ENCODE data around the gene MPHOSPH9. TPM values are rescaled to one million over a fixed set of nuclear protein-coding genes. Genes with fewer than 3 reads are reported as not detected.
"Not testable (repeated sequence)": the region's sequence is repeated elsewhere in the genome, so short reads cannot be mapped to it uniquely, and the experiment has no call there.

The MPHOSPH9 gene
- total and polyA plus RNA-seq, 8 donors: 4.9 to 288 (median 45.3) TPM

DNA sequence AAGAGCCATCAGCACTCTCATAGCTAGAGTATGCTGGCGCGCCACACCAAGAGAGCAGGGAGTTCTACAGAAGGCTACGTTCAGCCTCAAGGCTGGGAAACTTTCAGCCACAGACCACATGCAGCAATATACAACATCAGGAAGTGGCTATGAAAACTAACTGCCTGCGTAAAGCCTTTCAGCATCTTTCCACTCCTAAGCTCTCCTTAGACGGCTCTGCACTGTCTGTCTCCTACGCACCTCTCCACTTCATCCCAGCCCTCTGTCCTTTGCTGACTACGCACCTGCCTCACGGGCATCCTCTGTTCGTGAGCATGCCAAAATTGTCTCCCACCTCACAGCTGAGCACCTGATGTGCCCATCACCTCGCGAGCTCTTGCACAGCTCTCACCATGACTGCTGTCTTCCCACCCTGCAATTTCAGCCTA, 9.7 kb downstream of the MPHOSPH9 start:
- Histone ChIP-seq H3K27ac (peak overlapping the region in 2 of 5 donors; percentile 17 to 56), H3K9me3 (no peaks in the 10 kb centered on the region), H3K36me3 (peaks cover 11 to 51% (median 41%) of the 10 kb centered on the region in 4 donors), H3K4me3 (no peak overlapping the region), H3K27me3 (no peaks in the 10 kb centered on the region), H3K4me1 (peaks cover 0 to 1% (median 0%) of the 10 kb centered on the region in 4 donors)
- DNase-seq: peak in 1 of 2 donors; percentile 35
- TF ChIP-seq EP300 (IDR thresholded peaks at IDR 0.05): no peak
- intact Hi-C loops (cut with DNase I; ENCODE audit: low total_unique reads): loop anchor here (10.0 kb wide), 1 partner anchor 48 kb away; no protein-coding TSS in a partner anchor
- WGBS, 5 donors: 85 to 90% (median 87%) methylated on average over 11 of the region's 11 CpGs

GRCh38 chr12:123207815-123208214, 25.1 kb downstream of the MPHOSPH9 start:
- H3K9me3 ChIP-seq; H3K4me1 ChIP-seq; H3K27ac ChIP-seq; H3K27me3 ChIP-seq; H3K4me3 ChIP-seq; intact Hi-C loops (cut with DNase I; ENCODE audit: low total_unique reads); DNase-seq: not testable (repeated sequence)
- peaks cover 3 to 83% (median 80%) of the 10 kb centered on the region in 4 donors for H3K36me3 ChIP-seq
- 96 to 99% (median 98%) methylated on average over 7 of the region's 7 CpGs for WGBS, 5 donors

GRCh38 chr12:123206794-123207193, 26.1 kb downstream of the MPHOSPH9 start:
- DNase-seq; H3K9me3 ChIP-seq; H3K27me3 ChIP-seq; H3K27ac ChIP-seq; H3K4me1 ChIP-seq; H3K4me3 ChIP-seq; intact Hi-C loops (cut with DNase I; ENCODE audit: low total_unique reads): not testable (repeated sequence)
- 79 to 89% (median 83%) methylated on average over 3 of the region's 3 CpGs for WGBS, 5 donors
- peaks cover 7 to 90% (median 84%) of the 10 kb centered on the region in 4 donors for H3K36me3 ChIP-seq

DNA sequence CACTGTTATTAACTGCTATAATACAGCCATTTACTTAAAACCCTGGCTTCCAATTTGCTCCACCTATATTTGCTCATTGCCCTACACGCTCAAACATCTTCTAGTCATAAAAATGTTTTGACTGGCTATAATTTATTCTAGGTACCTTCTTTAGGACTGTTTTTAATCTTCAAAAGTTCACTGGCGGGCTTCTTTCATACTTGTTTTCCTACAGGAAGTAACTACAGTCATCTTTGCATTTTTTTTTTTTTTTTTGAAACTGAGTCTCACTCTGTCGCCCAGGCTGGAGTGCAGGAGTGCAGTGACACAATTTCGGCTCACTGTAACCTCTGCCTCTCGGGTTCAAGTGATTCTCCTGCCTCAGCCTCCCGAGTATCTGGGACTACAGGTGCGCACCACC, 32.5 kb downstream of the MPHOSPH9 start:
- Histone ChIP-seq H3K27ac (no peak overlapping the region), H3K9me3 (no peaks in the 10 kb centered on the region), H3K4me1 (no peaks in the 10 kb centered on the region), H3K27me3 (no peaks in the 10 kb centered on the region), H3K36me3 (peaks cover 7 to 63% (median 57%) of the 10 kb centered on the region in 4 donors), H3K4me3 (no peak overlapping the region)
- intact Hi-C loops (cut with DNase I; ENCODE audit: low total_unique reads): no loop called here
- 89 to 96% (median 92%) methylated on average over 7 of the region's 7 CpGs for WGBS, 5 donors
- DNase-seq: peak in 1 of 2 donors; percentile 3
- TF ChIP-seq CTCF (IDR thresholded peaks at IDR 0.05) (no peak), EP300 (IDR thresholded peaks at IDR 0.05) (no peak), POLR2A (IDR thresholded peaks at IDR 0.05) (no peak), POLR2AphosphoS5 (IDR thresholded peaks at IDR 0.05) (no peak)

GRCh38 chr12:123199936-123200335, 33.0 kb downstream of the MPHOSPH9 start:
- peaks cover 7 to 64% (median 56%) of the 10 kb centered on the region in 4 donors for H3K36me3 ChIP-seq
- WGBS, 5 donors: 89 to 96% (median 95%) methylated on average over 3 of the region's 3 CpGs
- H3K9me3 ChIP-seq: no peaks in the 10 kb centered on the region
- H3K4me3 ChIP-seq: no peak overlapping the region
- no peak for DNase-seq
- H3K27ac ChIP-seq: no peak overlapping the region
- H3K4me1 ChIP-seq: no peaks in the 10 kb centered on the region
- TF ChIP-seq POLR2A (IDR thresholded peaks at IDR 0.05) (no peak), EP300 (IDR thresholded peaks at IDR 0.05) (no peak), POLR2AphosphoS5 (IDR thresholded peaks at IDR 0.05) (no peak), CTCF (IDR thresholded peaks at IDR 0.05) (no peak)
- H3K27me3 ChIP-seq: no peaks in the 10 kb centered on the region
- intact Hi-C loops (cut with DNase I; ENCODE audit: low total_unique reads): no loop called here

DNA sequence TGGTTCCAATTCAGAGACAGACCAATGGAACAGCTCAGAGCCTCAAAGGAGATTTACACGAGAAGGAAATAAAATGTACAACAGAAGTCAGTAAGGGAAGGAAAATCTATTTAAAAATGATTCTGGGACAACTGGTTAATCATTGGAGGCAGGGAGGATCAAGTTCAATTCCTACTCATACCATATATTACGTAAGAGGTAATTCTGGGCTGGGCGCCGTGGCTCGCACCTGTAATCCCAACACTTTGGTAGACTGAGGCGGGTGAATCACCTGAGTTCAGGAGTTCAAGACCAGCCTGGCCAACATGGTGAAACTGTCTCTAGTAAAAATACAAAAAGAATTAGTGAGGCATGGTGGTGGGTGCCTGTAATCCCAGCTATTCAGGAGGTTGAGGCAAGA, 45.3 kb downstream of the MPHOSPH9 start:
- Histone ChIP-seq H3K36me3 (peaks cover 0 to 78% (median 72%) of the 10 kb centered on the region in 4 donors), H3K4me3 (no peak overlapping the region), H3K4me1 (no peaks in the 10 kb centered on the region), H3K27me3 (no peaks in the 10 kb centered on the region), H3K9me3 (no peaks in the 10 kb centered on the region), H3K27ac (no peak overlapping the region)
- 94 to 99% (median 96%) methylated on average over 6 of the region's 6 CpGs for WGBS, 5 donors
- intact Hi-C loops (cut with DNase I; ENCODE audit: low total_unique reads): no loop called here
- no peak for DNase-seq
- TF ChIP-seq EP300 (IDR thresholded peaks at IDR 0.05): no peak
- TF ChIP-seq POLR2AphosphoS5 (IDR thresholded peaks at IDR 0.05): no peak
- no peak for TF ChIP-seq POLR2A (IDR thresholded peaks at IDR 0.05)

All from stomach (tissue), 9 donors.